HG03064 (cell line): ENCODE results near the gene ERVMER34-1.

ENCODE experiments used
- ATAC-seq: cut with Tn5 transposase; IDR thresholded peaks from one replicate; pipeline ENCODE4 v1.9.1; 2021; ENCODE audit warnings: low read depth; ENCODE audit not compliant: unreplicated experiment

Gene ERVMER34-1

GRCh38 chr4:52750819-52751486 lies at the start of gene ERVMER34-1:
ERVMER34-1 (minus strand) TSS chr4:52751425; CDS start chr4:52745520, 5,905 bp downstream.
- no peak for ATAC-seq

GRCh38 chr4:52799813-52800212 lies 48.6 kb upstream of the ERVMER34-1 start:
- ATAC-seq: no peak

GRCh38 chr4:52795533-52795932 lies 44.3 kb upstream of the ERVMER34-1 start:
- ATAC-seq: no peak

GRCh38 chr4:52791936-52792335 lies 40.7 kb upstream of the ERVMER34-1 start:
- no peak for ATAC-seq

GRCh38 chr4:52789774-52790173 lies 38.5 kb upstream of the ERVMER34-1 start:
- no peak for ATAC-seq

- ATAC-seq: no peak
Measured at GRCh38 chr4:52788806-52789205, 37.6 kb upstream of the ERVMER34-1 start.

GRCh38 chr4:52783069-52783468 lies 31.8 kb upstream of the ERVMER34-1 start:
- ATAC-seq: no peak

- no peak for ATAC-seq
Measured at GRCh38 chr4:52780617-52781354, 29.6 kb upstream of the ERVMER34-1 start.

GRCh38 chr4:52780206-52780605 lies 29.0 kb upstream of the ERVMER34-1 start:
- no peak for ATAC-seq

GRCh38 chr4:52760256-52760655 lies 9.0 kb upstream of the ERVMER34-1 start:
- no peak for ATAC-seq

GRCh38 chr4:52755426-52755825 lies 4.2 kb upstream of the ERVMER34-1 start:
- ATAC-seq: no peak

GRCh38 chr4:52752936-52753335 lies 1.7 kb upstream of the ERVMER34-1 start:
- ATAC-seq: no peak

- ATAC-seq: no peak
Measured at GRCh38 chr4:52751487-52751911, 274 bp upstream of the ERVMER34-1 start.

GRCh38 chr4:52750213-52750612 lies 1.0 kb downstream of the ERVMER34-1 start:
- no peak for ATAC-seq

- no peak for ATAC-seq
Measured at GRCh38 chr4:52748432-52748831, 2.8 kb downstream of the ERVMER34-1 start.

- ATAC-seq: no peak
Measured at GRCh38 chr4:52744588-52744987, 6.6 kb downstream of the ERVMER34-1 start.

GRCh38 chr4:52743444-52744019 lies 7.7 kb downstream of the ERVMER34-1 start:
- no peak for ATAC-seq

- no peak for ATAC-seq
Measured at GRCh38 chr4:52729586-52729985, 21.6 kb downstream of the ERVMER34-1 start.

GRCh38 chr4:52728691-52729240 lies 22.5 kb downstream of the ERVMER34-1 start:
- ATAC-seq: no peak

- ATAC-seq: no peak
Measured at GRCh38 chr4:52726826-52727580, 24.2 kb downstream of the ERVMER34-1 start.
